NT2/D1 (cell line): ENCODE results near the gene TNFSF13.

ENCODE experiments used
- SUZ12 ChIP-seq: IDR thresholded peaks from 2 replicates; pipeline ENCODE4 v1.6.1; 2011; ENCODE audit not compliant: insufficient read length, insufficient read depth; ENCODE audit errors: extremely low read depth
- YY1 ChIP-seq: IDR thresholded peaks from 2 replicates; pipeline ENCODE4 v1.6.1; 2011; ENCODE audit not compliant: insufficient read length, insufficient read depth
- ZNF274 ChIP-seq: IDR thresholded peaks from 2 replicates; pipeline ENCODE4 v1.6.1; 2011; ENCODE audit warnings: mild to moderate bottlenecking, low read depth, low read length

DNA sequence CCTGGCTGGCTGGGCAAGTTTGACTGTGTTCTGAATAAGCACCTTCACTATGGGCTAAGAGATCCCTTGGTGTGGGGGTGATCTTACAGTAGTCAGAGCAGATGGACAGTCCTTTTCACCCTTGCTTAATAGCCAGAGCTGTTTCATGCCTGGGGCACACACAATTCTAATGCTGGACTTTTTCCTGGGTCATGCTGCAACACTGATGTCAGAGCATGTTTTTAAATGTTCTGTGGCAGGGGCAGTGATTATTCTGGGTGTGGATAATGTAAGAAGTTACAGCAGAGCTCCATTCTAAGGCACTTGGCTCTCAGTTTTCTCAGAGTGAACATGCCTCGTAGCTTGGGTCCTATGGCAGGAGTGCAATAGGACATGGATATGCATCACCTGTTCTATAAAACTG is 16.9 kb downstream of the TNFSF13 start:
- TF ChIP-seq ZNF274 (no peak), YY1 (no peak), SUZ12 (no peak)
